GM12892 (cell line): ENCODE measurements around the gene ATP8A1.
A peak's percentile ranks its signal among the peaks of the same experiment; 100 is the strongest.
"Not testable (repeated sequence)": the region's sequence is repeated elsewhere in the genome, so short reads cannot be mapped to it uniquely, and the experiment has no call there.

ENCODE experiments used
- DNase-seq: peaks from one replicate; pipeline ENCODE4 v3.0.0; 2011; ENCODE audit not compliant: insufficient read length
- FAIRE-seq: peaks from 2 replicates; lab custom pipeline; 2011; peaks lifted over from hg19 to GRCh38; lab: Jason Lieb, UNC
- POLR2A ChIP-seq: IDR thresholded peaks from 2 replicates; pipeline ENCODE4 v1.6.1; 2011; ENCODE audit warnings: low read depth, low read length, control low read depth
- POLR2AphosphoS5 ChIP-seq: IDR thresholded peaks from 2 replicates; pipeline ENCODE4 v1.6.1; 2011; ENCODE audit warnings: low read depth, low read length, control low read depth
- TAF1 ChIP-seq: IDR thresholded peaks from 2 replicates; pipeline ENCODE4 v1.6.1; 2011; ENCODE audit warnings: low read depth, mild to moderate bottlenecking, control low read depth, low read length, borderline replicate concordance

Gene ATP8A1

DNA sequence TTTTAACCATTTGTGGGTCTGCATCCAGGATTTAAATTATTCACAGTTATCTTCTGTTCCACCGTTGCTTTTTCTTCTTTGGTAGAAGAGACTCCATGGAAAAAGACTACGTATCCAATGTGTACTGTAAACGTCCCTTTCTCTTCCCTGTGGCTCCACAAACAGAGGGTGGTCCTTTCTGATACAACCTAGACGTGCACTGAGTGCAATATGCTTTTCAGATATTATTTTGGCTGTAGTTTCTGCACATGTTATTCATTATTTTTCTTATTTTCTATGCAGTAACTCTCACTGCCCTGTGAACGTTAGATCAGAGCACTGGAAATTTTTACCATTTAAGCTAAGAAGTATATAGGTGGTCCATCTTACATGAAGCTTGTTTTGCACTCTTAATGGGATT lies 186.9 kb downstream of the ATP8A1 start:
- TF ChIP-seq POLR2A, result no peak
- TF ChIP-seq TAF1, result no peak
- no peak for TF ChIP-seq POLR2AphosphoS5
- no peak for DNase-seq
- no peak for FAIRE-seq

DNA sequence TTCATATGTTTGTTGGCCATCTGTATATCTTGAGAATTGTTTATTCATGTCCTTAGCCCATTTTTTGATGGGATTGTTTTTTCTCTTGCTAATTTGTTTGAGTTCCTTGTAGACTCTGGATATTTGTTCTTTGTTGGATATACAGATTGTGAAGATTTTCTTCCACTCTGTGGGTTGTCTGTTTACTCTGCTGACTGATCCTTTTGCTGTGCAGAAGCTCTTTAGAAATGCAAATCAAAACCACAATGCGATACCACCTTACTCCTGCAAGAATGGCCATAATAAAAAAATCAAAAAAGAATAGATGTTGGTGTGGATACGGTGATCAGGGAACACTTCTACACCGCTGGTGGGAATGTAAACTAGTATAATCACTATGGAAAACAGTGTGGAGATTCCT lies 189.1 kb downstream of the ATP8A1 start:
- not testable (repeated sequence) for FAIRE-seq, DNase-seq

DNA sequence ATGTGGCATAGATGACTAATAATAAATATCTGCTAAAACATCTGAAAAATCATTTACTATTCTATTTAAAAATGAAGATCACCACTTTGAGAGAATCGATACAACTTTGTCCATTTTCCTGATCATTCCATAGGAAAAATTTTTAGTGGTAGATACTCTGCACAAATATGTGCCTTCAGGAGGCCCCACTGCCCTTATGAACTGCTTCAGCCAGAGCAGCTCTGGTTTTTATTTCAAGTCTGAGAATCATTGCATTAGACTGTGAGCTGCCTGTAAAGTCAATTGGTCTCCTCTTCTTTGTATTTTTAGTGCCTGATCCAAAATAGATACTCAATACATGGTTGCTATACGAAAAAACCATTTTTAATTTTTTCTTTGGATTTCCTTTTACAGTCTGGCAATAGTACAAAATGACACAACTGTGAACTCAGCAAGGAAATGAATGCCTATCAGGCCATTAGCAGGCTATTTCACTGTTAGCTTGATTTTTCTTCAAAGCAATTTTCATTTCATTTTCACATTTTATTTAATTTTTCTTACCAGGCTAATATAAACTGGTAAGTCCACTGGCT lies 190.5 kb downstream of the ATP8A1 start:
- DNase-seq, result no peak
- FAIRE-seq, result no peak
- TF ChIP-seq TAF1 (no peak), POLR2AphosphoS5 (no peak), POLR2A (no peak)

DNA sequence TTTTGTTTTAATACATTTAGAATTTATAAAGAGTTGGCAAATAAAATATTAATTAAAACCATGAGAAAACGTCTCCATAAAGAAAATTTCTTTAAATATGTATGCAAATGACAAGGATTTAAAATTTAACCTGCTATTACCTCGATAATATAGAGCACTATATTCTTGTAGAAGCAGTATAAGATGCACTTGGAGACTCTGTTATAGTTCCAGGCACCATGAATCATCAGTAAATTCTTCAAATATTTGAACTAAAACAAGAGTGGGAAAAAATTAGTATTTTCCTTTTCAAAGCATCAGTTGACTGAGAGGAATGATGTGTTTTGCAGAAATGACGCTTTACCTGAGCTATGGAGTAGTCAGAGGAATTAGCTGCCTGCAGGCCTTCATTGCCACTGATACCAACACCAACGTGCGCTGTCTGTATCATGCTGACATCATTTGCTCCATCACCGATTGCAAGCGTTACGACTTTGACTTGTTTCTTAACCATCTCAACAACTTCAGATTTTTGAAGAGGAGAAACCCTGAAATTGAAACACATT lies 192.3 kb downstream of the ATP8A1 start:
- FAIRE-seq, result no peak
- DNase-seq, result no peak
- TF ChIP-seq POLR2A, result no peak
- no peak for TF ChIP-seq TAF1
- no peak for TF ChIP-seq POLR2AphosphoS5

DNA sequence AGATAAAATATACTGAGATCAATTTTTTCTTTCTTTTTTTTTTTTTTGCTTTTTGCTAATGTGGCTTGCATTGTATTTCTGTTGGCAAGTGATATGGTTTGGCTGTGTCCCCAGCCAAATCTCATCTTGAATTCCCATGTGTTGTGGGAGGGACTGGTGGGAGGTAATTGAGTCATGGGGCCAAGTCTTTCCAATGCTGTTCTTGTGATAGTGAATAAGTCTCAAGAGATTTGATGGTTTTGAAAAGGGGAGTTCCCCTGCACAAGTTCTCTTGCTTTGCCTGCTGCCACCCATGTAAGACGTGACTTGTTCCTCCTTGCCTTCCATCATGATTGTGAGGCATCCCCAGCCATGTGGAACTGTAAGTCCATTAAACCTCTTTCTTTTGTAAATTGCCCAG lies 195.7 kb downstream of the ATP8A1 start:
- not testable (repeated sequence) for DNase-seq
- peak; percentile 46 for FAIRE-seq

DNA sequence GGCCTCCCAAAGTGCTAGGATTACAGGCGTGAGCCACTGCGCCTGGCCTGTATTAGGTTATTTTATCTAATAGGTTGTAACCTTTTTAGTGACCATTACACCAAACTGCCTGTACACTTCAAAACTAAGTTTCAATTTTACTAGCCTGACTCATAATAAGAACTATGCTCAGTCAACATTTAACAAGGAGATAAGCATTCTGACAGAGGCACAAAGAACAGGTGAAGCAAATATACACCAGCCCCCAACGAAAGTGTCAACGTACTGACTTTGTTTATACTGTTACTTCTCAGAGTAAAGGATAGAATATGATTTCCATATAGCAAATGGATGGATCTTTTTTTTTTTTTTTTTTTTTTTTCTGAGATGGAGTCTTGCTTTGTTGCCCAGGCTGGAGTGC lies 196.9 kb downstream of the ATP8A1 start:
- FAIRE-seq, result peak; percentile 84
- peak; percentile 25 for DNase-seq

GRCh38 chr4:42458657-42459056 lies 198.2 kb downstream of the ATP8A1 start:
- DNase-seq, result no peak
- TF ChIP-seq TAF1, result no peak
- no peak for TF ChIP-seq POLR2AphosphoS5
- TF ChIP-seq POLR2A, result no peak
- no peak for FAIRE-seq

More for the DNA sequence above, 196.9 kb downstream of the ATP8A1 start:
- TF ChIP-seq POLR2AphosphoS5, result no peak
- no peak for TF ChIP-seq POLR2A
- TF ChIP-seq TAF1, result no peak

- DNase-seq, result no peak
- no peak for TF ChIP-seq POLR2A
- no peak for TF ChIP-seq POLR2AphosphoS5
- no peak for TF ChIP-seq TAF1
- FAIRE-seq, result no peak
Observed at GRCh38 chr4:42454755-42455420, 202.0 kb downstream of the ATP8A1 start.

DNA sequence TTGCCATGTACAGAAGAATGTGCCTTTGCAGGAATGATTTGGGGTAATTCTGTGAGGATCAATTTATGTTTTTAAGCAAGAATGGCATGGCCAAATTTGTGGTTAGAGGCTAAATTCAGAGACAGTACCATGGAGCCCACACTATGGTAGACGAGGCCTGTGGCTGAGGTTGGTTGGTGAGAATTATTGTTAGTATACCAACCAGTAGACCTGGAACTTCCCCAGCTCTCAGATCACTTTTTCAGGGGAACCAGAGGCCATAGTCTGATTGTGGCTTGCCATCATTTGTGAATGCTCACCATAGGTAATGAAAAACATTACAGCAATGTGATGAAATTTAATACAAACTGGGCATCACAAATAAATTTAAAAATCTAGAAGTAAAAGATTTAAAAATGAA lies 203.3 kb downstream of the ATP8A1 start:
- FAIRE-seq (no peak), DNase-seq (no peak)
- TF ChIP-seq POLR2AphosphoS5 (no peak), TAF1 (no peak), POLR2A (no peak)

DNA sequence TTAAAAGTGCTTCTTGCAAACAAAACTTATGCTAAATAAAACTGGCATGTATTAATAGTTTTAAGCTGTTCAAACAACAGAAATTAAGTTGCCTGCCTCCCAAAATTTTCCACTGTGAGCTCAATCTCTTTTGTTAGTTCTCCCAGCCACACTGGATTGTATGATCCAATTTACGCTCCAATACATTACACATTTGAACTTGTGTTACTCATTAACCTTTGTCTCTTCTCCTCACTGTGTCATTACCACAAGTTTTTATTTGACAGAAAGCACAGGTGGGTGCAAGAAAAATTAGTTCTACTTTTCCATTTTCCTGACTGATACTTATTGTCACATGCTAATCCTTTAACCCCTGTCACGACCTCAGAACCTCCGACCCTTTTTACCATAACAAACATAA lies 204.1 kb downstream of the ATP8A1 start:
- DNase-seq, result no peak
- no peak for TF ChIP-seq POLR2AphosphoS5
- TF ChIP-seq TAF1, result no peak
- TF ChIP-seq POLR2A, result no peak
- peak; percentile 85 for FAIRE-seq

- no peak for DNase-seq
- 0 out of 2 replicates have a peak, but pooled peaks have one; percentile 28 for TF ChIP-seq TAF1
- no peak for TF ChIP-seq POLR2AphosphoS5
- no peak for FAIRE-seq
Observed at GRCh38 chr4:42446823-42447222, 210.1 kb downstream of the ATP8A1 start.

- TF ChIP-seq POLR2A (no peak), POLR2AphosphoS5 (no peak), TAF1 (no peak)
- peak; percentile 14 for FAIRE-seq
- no peak for DNase-seq
Observed at GRCh38 chr4:42445038-42445437, 211.9 kb downstream of the ATP8A1 start.
